GM12864 (cell line): ENCODE data around the gene PLEKHA6.

Experiments
- DNase-seq: peaks from one replicate; pipeline ENCODE4 v3.0.0-alpha.2; 2011; ENCODE audit warnings: low read depth
- H3K4me3 ChIP-seq: 2 replicates; pipeline ENCODE4 v1.5.1; 2011; ENCODE audit warnings: mild to moderate bottlenecking, low read depth, low read length, control low read depth
- CTCF ChIP-seq: IDR thresholded peaks from 2 replicates; pipeline ENCODE4 v1.5.1; 2011; ENCODE audit warnings: low read depth, mild to moderate bottlenecking, moderate library complexity, low read length, control low read depth, inconsistent platforms; ENCODE audit errors: missing control alignments

The PLEKHA6 gene

GRCh38 chr1:204224655-204225054, 135.1 kb downstream of the PLEKHA6 start:
- no peak overlapping the region for H3K4me3 ChIP-seq
- TF ChIP-seq CTCF: no peak
- no peak for DNase-seq

- no peak for DNase-seq
- H3K4me3 ChIP-seq: no peak overlapping the region
- TF ChIP-seq CTCF: no peak
Measured at GRCh38 chr1:204223129-204223860, 136.4 kb downstream of the PLEKHA6 start.

- H3K4me3 ChIP-seq: no peak overlapping the region
- TF ChIP-seq CTCF: no peak
- DNase-seq: no peak
Measured at GRCh38 chr1:204222764-204223055, 137.0 kb downstream of the PLEKHA6 start.

- no peak for DNase-seq
Measured at GRCh38 chr1:204222006-204222763, 137.5 kb downstream of the PLEKHA6 start.

GRCh38 chr1:204221271-204221670, 138.5 kb downstream of the PLEKHA6 start:
- H3K4me3 ChIP-seq: no peak overlapping the region
- no peak for DNase-seq
- TF ChIP-seq CTCF: no peak

More at GRCh38 chr1:204222006-204222763, 137.5 kb downstream of the PLEKHA6 start:
- H3K4me3 ChIP-seq: no peak overlapping the region
- no peak for TF ChIP-seq CTCF

- H3K4me3 ChIP-seq: no peak overlapping the region
- TF ChIP-seq CTCF: no peak
- no peak for DNase-seq
Measured at GRCh38 chr1:204219971-204220616, 139.6 kb downstream of the PLEKHA6 start.
